ENCODE data around the gene TPM1.

DNA sequence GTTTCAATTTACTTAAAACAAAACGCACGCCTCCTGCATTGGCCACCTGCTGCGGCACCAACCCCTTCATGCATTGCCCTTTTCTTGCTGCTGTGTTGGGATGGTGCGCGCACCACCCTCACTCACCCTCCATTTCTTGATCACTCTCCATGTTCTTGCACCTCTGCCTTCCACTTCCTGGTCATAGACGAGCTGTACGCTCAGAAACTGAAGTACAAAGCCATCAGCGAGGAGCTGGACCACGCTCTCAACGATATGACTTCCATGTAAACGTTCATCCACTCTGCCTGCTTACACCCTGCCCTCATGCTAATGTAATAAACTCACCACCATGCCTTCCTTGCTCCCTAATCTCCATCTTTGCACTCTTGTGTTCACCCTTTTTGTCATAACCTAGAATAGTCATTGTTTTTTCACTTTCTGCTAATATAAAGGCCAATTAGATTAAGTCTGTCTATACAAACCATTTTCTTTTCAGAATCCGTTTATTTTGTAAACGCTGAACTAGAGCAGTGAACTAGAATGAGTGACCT lies 21.4 kb downstream of the TPM1 start:
- TF ChIP-seq POLR2A (IDR thresholded peaks at IDR 0.05; ENCODE audit: low read depth, low read length) (no peak), CTCF (conservative IDR thresholded peaks at IDR 0.05; ENCODE audit: low read depth, low read length) (no peak), CEBPB (IDR thresholded peaks at IDR 0.05; ENCODE audit: low read depth, low read length) (no peak), FOS (IDR thresholded peaks at IDR 0.05; ENCODE audit: low read depth, low read length) (no peak), SMC3 (IDR thresholded peaks at IDR 0.05; ENCODE audit: low read depth, low read length) (no peak), CHD1 (IDR thresholded peaks at IDR 0.05; ENCODE audit: low read depth, low read length) (no peak), RFX5 (IDR thresholded peaks at IDR 0.05; ENCODE audit: low read depth, low read length) (no peak), NFE2L2 (IDR thresholded peaks at IDR 0.05; ENCODE audit: low read depth, low read length) (no peak), RCOR1 (IDR thresholded peaks at IDR 0.05; ENCODE audit: insufficient replicate concordance, low read length) (no peak), RAD21 (IDR thresholded peaks at IDR 0.05; ENCODE audit: low read length) (no peak), BHLHE40 (IDR thresholded peaks at IDR 0.05; ENCODE audit: low read depth, low read length) (no peak), MXI1 (IDR thresholded peaks at IDR 0.05; ENCODE audit: borderline replicate concordance, low read depth, low read length) (no peak)
